GM19238 (cell line): ENCODE measurements around the gene COL4A6.
"Not testable (repeated sequence)": the region's sequence is repeated elsewhere in the genome, so short reads cannot be mapped to it uniquely, and the experiment has no call there.

ENCODE experiments used
- DNase-seq: peaks from one replicate; pipeline ENCODE4 v3.0.0; 2011; ENCODE audit warnings: low spot score; ENCODE audit not compliant: insufficient read length

Gene COL4A6

DNA sequence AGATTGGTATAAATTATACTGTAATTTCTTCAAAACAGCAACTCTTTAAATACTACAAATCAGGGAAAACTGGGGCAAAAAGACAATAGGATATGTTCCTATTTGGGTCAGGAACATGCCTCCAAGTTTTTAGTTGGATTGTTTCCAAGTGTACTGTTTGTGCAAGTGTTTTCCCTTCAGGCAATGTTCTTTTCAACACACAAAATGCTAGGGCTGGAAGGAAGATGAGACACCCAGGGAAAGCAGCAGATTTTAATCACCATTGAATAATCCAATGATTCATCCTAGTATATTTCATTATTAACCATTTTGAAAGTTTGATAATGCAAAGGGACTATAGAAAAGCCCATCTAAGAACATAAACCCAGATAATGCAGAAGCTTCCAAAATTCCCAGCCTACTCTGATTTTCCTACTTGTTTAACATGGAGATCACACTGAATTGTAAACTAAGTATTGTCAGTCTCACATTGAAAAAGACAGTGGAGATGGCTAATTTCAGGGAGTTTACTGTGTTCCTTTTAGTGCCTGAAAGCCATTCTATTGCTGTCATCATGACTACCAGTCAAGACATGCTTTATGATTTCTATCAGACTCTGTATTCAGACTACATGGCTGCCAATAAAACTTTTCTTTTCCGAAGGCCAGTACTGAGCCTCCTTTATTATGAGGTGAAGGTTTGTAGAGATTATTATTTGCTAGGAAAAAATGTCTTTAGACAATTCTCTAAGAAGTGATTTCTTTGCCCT lies 38.6 kb downstream of the COL4A6 start:
- no peak for DNase-seq

DNA sequence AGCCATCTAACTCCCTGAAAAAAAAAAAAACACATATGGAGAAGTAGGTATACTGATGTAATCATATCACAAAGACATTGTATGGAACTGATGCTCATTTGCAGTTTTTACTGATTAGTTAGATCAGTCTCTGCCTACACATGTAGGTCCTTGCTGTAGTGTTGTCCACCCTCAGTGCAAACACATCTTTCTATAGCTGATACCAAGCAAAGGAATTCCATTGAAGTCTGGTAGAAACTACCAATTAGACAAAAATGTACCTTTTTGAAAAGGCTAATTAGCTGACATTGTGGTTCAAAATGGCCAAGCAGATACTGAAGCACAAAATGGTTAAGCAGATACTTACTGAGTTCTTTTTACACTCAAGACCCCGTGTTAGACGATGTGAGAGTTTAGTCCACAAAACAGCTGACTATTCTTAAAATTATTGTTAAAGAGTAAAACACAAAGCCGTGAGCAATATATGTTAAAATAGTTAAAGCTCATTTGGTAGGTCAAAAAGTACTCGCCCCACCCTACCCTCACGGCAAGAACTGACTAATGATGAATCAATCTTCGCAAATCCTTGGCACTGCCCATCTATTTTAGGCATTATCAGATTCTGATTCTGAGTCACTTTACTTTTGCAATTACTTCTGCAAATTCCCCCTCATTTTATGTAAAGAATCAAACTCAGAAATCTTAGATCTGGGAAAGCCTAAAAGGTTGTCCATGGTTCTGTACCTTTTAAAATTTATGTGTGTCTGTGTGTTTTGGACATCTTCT lies 40.4 kb downstream of the COL4A6 start:
- DNase-seq: no peak

DNA sequence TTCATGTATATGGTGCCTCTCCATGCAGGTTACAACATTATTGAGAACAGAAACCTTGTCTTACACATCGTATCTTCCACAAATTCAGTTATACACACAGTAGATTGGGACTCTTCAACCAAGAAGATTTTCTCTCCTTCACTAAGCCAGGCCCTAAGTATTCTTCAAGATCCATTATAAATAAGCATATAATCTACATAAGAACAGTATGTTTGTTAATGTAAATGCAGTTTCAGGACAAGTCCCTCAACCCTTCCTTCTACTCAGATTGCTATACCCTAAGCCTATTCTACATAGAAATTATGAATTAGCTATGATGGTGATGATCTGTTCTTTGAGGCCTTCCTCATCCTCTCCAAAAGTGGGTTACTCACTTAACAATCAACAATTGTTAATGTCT lies 41.2 kb downstream of the COL4A6 start:
- DNase-seq: no peak

DNA sequence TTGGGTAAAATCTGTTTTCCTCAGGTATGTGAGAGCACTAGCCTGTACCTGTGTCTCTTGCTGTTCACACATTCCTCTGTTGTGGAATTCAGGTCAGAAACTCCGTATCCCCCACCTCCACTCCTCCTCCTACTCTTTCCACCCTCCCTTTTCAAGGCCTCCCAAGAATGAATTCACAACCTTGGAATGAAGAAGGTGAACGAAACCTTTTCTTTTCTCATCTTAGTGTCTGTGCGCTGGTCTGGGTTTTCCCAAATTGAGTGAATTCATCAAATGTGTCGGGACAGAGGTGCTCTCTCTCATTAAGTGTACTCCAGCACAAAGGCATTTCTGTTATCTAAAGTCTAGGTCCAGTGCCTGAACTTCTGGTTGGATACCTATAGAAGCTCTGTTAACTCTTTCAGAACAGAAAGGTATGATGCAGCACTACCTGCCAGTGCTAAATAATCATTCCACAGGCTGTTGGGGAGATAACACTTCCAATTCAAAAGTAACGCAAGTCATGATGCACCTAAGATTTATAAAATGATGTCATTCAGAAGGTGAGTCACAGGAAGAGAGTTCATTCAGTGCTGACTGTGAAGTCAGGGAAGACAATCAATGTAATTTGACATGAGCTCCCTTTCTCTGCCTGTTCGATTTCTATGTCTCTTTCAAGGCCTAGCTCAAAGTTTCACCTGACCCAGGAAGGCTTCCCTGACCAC lies 41.9 kb downstream of the COL4A6 start:
- no peak for DNase-seq

DNA sequence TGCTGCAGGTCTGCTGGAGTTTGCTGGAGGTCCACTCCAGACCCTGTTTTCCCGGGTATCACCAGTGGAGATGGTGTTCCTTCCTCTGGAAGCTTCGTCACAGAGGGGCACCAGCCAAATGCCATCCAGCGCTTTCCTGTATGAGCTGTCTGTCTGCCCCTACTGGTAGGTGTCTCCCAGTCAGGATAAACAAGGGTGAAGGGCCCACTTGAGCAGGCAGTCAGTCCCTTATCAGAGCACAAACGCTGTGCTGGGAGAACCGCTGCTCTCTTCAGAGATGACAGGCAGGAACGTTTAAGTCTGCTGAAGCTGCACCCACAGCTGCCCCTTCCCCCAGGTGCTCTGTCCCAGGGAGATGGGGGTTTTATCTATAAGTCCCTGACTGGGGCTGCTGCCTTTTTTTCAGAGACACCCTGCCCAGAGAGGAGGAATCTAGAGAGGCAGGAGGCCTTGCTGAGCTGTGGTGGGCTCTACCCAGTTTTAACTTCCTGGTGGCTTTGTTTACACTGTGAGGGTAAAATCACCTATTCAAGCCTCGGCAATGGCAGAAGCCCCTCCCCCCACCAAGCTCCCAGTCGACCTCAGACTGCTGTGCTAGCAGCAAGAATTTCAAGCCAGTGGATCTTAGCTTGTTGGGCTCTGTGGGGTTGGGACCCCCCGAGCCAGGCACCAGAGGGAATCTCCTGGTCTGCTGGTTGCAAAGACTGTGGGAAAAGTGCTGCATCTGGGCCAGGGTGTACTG lies 47.1 kb downstream of the COL4A6 start:
- not testable (repeated sequence) for DNase-seq

DNA sequence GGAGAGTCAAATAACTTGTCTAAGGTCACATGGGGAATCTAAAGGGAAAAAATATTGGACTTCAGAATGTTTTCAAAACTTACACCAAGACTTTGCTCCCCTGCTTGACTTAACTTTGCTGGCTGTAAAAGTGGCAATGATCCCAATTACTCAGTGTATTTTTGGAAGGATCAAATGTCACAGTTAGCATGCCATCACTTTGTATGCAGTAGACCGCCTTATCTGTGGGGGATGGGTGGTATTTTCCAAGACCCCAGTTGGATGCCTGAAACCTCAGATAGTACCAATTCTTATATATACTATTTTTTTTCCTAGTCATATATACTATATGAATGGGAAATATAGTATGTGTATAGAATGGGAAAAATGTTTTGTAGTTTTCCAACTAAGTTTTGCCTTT lies 53.4 kb downstream of the COL4A6 start:
- no peak for DNase-seq

DNA sequence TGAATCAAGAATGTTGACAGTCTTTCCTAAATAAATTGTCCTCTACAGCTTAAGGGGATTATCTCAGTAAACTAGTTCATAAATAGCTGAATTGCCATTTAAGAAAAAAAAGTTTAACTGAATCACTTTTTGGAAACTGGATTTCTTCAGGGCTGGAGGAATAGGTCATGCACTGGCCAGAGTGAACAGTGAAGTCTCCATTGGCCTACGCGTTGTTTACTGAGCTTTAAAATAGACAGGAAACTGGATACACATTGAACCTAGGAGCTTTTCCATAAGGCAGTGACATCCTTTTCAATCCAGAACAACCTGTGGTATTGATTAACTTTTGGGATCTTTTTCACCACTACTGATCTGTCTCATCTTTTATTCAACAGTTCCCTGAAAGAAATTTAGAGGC lies 58.0 kb downstream of the COL4A6 start:
- no peak for DNase-seq

DNA sequence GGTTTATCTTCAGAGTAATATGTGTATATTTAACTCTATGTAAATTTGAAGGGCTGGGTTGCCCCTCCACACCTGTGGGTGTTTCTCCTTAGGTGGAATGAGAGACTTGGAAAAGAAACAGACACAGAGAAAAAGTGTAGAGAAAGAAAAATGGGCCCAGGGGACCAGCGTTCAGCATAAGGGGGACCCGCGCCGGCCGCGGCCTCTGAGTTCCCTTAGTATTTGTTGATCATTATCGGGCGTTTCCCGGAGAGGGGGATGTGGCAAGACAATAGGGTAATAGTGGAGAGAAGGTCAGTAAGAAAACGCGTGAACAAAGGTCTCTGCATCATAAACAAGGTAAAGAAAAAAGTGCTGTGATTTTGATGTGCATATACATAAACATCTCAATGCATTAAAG lies 61.4 kb downstream of the COL4A6 start:
- DNase-seq: not testable (repeated sequence)

DNA sequence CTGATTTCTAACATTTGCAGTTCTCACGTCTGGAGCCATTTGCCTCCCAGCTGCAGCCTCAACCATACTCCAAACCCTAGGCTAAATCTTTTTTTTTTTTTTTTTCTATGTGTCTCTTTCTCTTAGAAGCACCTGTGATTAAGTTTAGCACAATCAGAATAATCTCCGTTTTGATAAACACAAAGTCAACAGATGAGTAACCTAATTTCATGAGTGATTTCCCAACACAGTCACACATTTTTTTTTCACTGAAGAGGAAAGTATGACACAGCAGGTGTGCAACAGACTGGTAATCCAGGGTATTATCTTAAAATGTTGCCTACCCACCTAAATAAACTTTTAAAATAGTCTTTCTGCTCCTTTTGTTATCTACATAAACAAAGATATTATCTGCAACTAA lies 62.6 kb downstream of the COL4A6 start:
- not testable (repeated sequence) for DNase-seq

DNA sequence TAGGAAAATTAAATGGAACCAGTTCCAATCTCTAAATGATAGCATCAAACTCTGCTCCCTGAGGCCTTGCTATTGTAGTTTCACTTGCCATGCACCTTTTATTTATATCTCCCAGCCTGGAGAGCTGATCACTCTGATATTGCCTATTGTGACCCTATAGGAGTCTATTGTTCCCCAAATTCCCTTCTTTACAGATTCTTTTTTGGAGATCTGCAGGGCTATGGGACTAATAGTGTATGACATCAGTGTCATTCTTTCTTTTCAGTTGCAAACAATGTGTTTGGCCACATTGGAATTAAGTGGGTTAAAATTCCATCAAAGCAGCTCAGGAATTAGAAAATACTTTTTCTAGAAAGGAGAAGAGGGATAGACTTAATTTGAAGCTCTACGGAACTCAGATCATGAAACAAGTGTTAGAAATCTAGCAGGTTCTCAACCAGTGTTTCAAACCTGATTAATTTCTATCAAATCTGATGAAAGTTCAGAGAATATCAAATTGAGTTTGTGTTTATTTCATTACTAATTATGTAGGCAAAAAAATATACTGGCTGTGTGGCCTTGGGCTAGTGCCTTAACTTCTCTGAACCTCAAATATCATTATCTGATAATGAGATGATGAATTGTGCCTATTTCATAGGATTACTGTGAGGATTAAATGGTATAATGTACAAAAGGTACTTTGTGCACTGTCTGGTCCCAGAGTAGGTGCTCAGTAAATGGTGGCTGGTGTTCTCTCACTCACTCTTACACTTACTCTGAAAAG lies 71.4 kb downstream of the COL4A6 start:
- no peak for DNase-seq

DNA sequence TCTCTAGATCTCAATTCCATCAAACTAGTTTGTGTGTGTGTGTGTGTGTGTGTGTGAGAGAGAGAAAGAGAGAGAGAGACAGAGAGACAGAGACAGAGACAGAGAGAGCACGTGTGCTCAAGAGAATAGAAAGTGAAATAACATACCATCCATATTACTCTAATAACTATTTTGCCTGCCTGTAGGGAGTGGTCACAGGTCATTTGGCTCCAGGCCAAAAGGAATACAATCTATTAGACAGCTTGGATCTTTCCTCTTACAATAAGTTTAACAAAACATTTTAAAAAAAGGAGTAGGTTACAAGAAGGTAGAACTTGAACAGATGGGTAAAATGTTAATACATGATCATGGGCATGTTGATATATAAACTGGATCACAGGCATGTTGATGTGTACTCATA lies 76.2 kb downstream of the COL4A6 start:
- no peak for DNase-seq

DNA sequence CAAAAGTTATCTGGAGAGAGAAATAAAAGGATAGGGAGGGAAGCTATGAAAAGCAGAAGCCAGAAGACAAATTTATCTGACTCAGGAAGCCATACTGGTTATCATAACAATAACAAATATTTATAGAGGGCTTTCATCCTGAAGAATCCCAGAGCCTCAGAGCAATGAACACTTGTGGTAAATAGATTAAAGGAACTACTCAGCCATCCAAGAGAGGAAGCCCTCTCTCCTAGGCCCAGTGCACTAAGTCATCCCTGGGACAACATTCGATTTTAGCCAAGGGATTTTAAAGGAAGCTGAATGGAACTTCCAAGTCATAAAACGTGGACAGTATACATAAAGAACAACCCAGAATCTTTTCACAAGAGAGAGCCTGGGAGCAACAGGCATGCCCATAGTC lies 76.9 kb downstream of the COL4A6 start:
- DNase-seq: no peak

DNA sequence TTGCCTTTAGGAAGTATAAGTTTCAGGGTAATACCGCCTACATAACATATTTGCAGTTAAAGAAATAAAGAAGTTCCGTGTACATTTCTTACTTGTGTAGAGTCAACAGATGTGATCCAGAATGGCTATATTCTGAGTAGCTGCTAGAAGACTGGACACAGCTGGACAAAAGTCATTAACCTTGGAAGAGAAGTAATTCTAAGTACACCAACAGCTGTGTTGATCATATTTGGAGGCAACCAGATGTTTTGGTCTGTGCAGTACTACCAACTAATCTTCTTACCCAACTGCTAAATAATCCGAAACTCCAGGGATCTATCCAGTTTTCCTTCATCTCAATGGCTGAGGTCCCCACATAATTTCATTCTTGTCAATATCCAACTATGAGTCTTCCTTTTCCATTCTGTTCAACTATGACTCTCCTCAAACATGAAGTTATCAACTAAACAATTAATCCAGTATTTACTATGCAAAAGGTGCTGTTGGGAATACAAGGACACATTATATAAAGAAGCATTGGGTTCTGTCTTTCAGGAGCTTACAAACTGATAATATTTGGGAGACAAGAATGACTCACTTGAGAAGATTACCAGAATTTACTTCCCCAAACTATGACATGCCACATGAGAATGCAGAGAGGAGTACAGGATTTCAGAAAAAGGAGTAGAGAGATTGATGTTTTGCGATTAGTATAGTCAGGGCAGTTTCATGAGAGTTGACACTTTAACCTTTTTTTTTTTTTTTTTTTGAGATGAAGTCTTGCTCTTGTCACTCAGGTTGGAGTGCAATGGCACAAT lies 78.2 kb downstream of the COL4A6 start:
- no peak for DNase-seq

DNA sequence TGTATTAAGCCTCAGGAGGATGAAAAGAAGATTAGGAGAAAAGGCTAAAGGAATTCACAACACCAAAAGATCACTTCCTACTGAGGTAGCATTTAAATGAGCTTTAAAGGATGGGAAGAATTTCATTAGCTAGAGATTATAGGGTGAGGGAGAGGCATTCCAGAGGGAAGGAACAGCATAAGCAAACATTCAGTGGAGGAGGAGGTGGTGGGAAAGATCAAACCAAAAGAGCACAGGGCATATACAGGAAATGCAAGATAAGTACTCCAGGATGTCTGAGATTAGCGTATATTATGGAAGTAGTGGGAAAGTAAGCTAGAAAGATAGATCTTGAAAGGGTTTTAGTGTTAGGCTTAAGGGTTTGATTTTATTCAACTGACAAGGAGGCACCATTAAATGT lies 84.8 kb downstream of the COL4A6 start:
- DNase-seq: no peak

DNA sequence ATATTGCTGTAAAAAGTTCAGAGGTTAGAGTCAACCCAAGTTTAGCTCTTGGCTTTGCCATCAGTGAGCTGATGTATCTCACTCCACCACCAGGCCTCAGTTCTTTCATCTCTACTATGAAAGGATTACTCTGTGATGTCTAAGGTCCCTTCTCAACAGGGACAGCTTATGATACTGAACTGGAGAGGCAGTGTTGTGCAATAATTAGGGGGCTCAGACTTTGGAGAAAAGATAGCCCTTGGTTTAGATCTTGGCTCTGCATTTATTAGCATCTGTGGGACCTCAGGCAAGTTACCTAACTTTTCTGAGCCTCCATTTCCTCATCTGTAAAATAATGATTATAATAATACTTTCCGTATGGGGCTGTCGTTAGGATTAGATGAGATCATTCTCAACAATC lies 89.0 kb downstream of the COL4A6 start:
- DNase-seq: no peak

DNA sequence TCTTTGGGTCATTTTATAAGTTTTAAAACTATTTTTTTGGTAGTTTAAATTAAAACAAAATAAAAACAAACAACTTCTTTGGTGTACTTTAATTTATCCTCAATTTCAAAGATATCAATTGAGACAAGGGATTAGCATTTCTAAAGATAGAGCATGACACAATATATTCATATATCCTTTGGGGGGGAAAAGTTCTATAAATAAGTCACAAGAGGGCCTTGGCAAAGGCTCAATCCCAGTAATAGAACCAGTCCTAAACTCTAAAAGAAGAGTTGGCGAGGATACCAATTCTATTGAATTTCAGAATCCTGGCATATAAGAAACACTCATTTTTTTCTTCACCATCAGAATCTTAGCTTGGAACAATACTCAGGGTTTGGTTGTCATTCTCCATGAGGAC lies 89.7 kb downstream of the COL4A6 start:
- no peak for DNase-seq

DNA sequence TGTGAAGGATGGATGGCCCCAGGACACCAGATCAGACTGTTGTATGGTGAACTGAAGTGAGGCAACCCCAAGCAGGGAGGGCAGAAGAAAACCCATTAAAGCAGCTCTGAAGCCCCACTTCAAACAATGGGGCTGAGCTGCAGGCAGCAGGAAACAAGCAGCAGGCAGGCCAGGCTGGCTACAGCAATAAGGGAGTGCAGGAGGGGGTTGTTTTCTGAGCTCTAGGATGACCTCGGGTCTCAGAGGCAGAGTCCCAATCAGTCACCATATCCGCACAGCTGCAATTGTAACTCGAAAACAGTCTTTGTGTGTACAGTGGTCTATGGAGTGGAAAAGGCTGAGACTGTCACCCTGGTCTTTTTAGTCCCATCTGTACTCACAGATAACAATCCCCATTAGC lies 90.4 kb downstream of the COL4A6 start:
- DNase-seq: no peak

DNA sequence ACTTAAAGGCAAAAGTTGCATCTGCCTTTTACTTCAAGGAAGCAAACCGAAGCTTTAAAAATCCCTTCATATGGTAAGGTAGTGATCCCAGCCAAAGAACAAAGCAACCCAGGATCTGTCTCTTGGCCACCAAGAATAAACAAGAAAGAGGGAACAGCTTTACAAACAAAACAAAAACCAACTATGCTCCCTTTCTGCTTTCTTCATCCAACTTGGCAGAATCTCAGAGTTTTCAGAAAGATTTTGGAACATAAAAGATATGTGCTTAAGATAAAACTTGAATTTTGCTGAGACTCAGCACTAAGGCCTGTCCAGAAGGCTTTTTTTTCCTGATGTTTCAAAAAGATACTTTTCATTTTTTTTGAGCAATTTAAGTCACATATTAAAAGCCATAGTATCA lies 94.0 kb downstream of the COL4A6 start:
- no peak for DNase-seq

DNA sequence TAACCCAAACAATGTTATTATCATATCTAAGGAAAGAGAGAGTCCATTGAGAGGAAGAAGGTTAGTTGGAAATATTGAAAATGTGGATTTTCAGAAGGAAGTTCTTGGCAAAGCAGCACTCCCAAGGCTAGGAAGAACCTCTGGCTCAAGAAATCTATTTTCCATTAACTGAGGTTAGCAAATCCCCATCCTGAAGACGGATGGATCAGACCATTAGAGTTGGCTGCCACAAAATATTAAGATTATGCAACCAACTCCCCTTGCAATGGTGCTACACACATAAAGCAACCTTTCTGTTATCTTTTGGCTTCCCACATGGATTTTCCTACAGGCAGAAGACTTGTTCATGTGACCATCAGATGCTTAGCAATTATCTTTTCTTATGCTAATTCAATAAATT lies 96.3 kb downstream of the COL4A6 start:
- DNase-seq: no peak

DNA sequence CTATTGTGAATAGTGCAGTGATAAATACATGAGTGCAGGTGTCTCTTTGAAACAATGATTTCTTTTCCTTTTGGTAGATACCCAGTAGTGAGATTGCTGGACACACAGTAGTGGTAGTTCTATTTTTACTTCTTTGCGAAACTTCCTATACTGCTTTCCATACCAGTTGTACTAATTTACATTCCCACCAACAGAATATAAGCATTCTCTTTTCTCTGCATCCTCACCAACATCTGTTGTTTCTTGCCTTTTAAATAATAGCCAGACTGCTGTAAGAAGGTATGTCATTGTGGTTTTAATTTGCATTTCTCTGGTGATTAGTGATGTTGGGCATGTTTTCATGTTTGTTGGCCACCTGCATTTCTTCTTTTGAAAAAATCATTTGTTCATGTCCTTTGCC lies 105.9 kb downstream of the COL4A6 start:
- DNase-seq: no peak
